Kidney epithelial cell (primary cell): Measurements from ENCODE around the gene PTPN14. TPM values are rescaled to one million over a fixed set of nuclear protein-coding genes. Genes with fewer than 3 reads are reported as not detected.

ENCODE experiments used
- DNase-seq: peaks from one replicate; pipeline ENCODE4 v3.0.0-alpha.2; 2010; ENCODE audit warnings: low read depth
- H3K27me3 ChIP-seq: 2 replicates; pipeline ENCODE4 v1.6.0; 2011; ENCODE audit warnings: low read length; ENCODE audit not compliant: control insufficient read depth, insufficient read depth
- H3K36me3 ChIP-seq: 2 replicates; pipeline ENCODE4 v1.5.1; 2011; ENCODE audit warnings: low read length; ENCODE audit not compliant: control insufficient read depth, insufficient read depth
- H3K4me3 ChIP-seq: 2 replicates; pipeline ENCODE4 v1.5.1; 2011; ENCODE audit warnings: low read depth, mild to moderate bottlenecking, control low read depth, low read length
- total RNA-seq: library from RNA; depleted of rRNA; stranded (reverse); fragments of >200 nt; gene quantifications from 2 replicates; pipeline ENCODE4 v1.2.3, GENCODE V29; 2015
- TF ChIP-seq, protein P1 (sequence below): IDR thresholded peaks from 2 replicates; pipeline ENCODE4 v1.5.1; 2011; ENCODE audit warnings: mild to moderate bottlenecking, moderate library complexity, low read length, control low read depth, inconsistent platforms; ENCODE audit not compliant: insufficient read depth, poor library complexity, severe bottlenecking

PTPN14 gene
- total RNA-seq, 1 donor from 2014 or later: 30.7 TPM

DNA sequence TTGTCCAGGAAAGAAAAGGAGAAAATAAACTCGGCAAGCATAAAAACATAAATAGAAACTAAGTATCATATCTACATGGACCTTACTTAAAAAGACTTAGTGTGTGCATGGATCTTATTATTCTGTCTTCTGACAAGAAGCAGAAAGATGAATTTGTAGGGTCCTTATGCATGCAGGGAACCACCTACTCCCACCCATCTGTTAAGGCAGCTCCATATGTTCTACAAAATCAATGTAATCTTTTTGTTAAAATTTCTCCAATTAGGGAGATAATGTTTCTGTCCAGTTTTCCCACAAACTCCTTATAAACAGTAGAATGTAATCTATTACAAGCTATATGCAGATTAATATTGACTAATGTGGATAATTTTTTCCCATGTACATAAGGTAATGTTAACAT, 13.9 kb upstream of the PTPN14 start:
- TF ChIP-seq, protein P1, sequence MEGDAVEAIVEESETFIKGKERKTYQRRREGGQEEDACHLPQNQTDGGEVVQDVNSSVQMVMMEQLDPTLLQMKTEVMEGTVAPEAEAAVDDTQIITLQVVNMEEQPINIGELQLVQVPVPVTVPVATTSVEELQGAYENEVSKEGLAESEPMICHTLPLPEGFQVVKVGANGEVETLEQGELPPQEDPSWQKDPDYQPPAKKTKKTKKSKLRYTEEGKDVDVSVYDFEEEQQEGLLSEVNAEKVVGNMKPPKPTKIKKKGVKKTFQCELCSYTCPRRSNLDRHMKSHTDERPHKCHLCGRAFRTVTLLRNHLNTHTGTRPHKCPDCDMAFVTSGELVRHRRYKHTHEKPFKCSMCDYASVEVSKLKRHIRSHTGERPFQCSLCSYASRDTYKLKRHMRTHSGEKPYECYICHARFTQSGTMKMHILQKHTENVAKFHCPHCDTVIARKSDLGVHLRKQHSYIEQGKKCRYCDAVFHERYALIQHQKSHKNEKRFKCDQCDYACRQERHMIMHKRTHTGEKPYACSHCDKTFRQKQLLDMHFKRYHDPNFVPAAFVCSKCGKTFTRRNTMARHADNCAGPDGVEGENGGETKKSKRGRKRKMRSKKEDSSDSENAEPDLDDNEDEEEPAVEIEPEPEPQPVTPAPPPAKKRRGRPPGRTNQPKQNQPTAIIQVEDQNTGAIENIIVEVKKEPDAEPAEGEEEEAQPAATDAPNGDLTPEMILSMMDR: no peak
- Histone ChIP-seq H3K4me3 (no peak overlapping the region), H3K36me3 (no peaks in the 10 kb centered on the region), H3K27me3 (no peaks in the 10 kb centered on the region)
- no peak for DNase-seq

DNA sequence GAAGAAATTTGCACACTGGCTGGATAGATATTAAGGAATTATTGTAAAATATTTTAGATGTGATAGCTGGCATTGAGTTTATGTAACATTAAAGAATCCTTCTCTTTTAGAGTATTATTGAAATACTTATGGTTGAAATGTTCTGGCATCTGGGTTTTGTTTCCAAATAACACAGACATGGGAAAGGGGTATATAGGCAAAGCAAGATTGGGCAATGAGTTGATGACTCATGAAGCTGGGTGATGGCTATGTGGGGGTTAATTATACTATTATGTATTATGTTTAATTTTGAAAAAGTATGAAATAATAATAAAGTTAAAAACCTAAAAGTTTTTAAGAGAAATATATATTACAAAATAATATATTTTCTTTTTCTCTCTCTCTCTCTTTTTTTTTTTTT, 12.5 kb upstream of the PTPN14 start:
- H3K27me3 ChIP-seq: no peaks in the 10 kb centered on the region
- no peak overlapping the region for H3K4me3 ChIP-seq
- DNase-seq: no peak
- TF ChIP-seq, protein P1: no peak
- no peaks in the 10 kb centered on the region for H3K36me3 ChIP-seq

DNA sequence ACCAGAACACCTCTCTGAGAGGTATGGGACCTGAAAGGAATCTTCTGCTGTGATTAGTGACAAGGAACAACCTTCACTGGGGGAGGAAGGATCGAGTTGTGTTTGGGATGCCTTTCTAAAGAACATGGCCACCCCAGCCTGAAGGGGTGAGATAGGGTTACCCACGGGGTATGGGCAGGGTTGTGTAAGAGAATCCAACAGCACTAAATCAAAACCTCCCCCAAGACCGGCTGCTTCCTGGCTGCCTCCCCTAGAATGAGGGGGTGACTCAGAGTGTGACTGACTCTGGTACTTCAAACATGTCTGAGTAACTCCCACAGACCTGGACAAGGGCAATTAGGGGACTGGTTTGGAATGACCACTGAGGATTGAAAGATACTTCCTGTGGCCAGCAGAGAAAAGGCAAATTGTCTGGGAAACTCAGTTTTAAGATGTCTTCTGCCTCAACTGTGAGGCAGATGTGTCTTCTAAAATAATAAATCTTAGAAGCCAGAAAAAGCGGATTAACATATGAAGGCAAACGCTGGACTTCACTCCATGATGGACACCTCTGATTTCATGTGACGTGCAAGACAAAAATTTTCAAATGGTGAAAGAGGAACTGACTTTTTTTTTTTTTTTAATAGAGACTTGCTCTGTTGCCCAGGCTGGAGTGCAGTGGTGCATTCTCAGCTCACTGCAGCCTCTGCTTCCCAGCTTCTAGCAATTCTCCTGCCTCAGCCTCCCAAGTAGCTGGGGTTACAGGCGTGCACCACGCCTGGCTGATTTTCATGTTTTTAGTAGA, 6.7 kb upstream of the PTPN14 start:
- TF ChIP-seq, protein P1: no peak
- no peaks in the 10 kb centered on the region for H3K36me3 ChIP-seq
- H3K27me3 ChIP-seq: no peaks in the 10 kb centered on the region
- no peak overlapping the region for H3K4me3 ChIP-seq
- DNase-seq: peak; percentile 86

DNA sequence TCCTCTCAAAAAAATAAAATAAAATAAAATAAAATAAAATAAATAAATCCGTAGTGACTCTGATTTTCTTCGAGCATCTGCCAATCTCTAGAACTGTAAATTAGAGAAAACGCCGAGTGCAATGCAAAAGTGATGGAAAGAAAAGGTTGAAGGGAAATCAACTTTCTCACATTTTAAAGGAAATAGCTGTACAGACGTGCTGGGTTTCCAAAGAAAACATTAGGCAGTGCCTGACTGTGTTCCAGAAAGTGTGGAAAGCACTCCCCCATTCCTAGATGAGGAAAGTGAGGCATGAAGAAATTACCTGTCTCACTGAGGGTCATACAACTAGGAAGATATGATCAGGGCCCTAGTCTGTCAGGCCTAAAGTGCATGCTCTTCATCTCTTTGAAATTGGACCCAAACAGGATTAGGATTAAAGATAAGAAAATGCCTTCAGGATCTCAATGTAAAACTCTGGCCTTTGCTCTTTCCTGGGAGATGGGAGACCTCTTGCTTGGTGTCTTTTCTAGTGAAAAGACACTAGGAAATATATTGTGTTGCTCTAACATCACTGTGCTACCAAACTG, 1.8 kb upstream of the PTPN14 start:
- Histone ChIP-seq H3K36me3 (no peaks in the 10 kb centered on the region), H3K4me3 (no peak overlapping the region), H3K27me3 (no peaks in the 10 kb centered on the region)
- TF ChIP-seq, protein P1: no peak
- DNase-seq: no peak

DNA sequence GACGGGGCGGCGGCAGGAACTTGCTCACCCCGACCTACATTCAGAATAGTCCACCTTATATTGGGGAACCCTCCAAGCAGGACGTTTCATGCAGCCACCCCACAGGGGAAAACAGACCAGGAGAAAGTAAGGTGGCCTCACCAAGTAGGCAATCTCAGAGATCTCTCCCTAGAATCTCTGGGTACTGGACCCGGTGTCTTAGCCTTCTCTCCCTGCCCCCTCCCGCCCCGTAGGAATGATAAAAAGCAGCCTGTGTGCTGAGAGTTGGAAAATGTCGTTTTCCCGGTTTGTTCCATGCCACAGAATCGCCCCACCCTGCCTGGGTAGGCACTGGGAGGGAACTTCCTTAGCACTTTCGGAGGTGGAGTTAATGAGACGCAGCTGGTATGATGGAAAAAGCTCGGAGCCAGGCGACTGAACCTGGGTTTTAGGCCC, 789 bp upstream of the PTPN14 start:
- TF ChIP-seq, protein P1: no peak
- peak overlapping the region; percentile 70 for H3K4me3 ChIP-seq
- no peaks in the 10 kb centered on the region for H3K36me3 ChIP-seq
- DNase-seq: peak; percentile 62
- no peaks in the 10 kb centered on the region for H3K27me3 ChIP-seq

DNA sequence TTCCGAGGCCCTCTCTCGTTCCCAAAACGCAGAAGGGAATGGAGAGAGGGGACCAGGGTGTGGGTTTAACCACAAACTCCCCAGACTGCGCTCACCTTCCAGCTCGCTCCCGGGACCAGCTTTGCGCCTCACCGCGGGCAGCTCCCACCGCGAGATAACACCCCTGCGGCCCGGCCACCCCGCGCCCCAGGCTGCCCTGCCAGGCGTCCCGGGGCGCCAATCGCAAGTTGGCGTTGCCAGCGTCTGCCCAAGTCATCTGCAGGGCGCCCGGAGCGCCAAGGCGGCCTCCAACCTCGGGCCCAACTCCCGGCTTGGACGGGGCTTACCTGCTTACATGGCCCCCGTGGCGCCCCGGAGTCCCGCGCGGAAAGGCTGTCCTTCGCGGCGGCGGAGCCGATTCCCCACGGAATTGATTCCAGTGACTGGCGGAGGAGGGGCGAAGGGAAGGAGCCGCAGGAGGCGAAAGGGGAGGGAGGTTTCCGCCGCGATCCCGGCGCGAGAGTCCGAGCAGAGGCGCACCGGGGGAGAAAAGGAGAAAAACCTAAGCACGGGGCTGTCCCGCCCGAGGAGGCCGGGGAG, 456 bp downstream of the PTPN14 start:
- DNase-seq: no peak
- TF ChIP-seq, protein P1: no peak
- H3K4me3 ChIP-seq: peak overlapping the region; percentile 76
- no peaks in the 10 kb centered on the region for H3K36me3 ChIP-seq
- no peaks in the 10 kb centered on the region for H3K27me3 ChIP-seq
